ENCODE data around the gene STARD13.

STARD13 gene

DNA sequence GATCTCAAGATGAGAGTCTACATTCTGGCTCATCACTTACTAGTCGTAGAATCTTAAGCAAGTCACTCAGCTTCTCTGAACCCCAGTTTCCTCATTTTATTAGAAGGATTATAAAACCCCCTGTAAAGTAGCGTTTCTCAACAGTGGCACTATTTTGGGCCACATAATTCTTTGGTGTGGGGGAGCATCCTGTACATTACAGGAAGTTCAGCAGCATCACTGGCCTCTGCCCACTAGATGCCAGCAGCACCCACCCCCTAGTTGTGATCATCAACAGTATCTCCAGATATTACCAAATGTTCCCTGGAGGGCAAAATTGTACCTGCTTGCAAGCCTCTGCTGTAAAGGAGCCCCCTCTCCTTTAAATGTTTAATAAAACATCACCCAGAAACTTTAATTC, 22.6 kb downstream of the STARD13 start:
- no peak overlapping the region for H3K27ac ChIP-seq (ENCODE audit: low read length)
- no peaks in the 10 kb centered on the region for H3F3A ChIP-seq (ENCODE audit: insufficient read depth, low read length)
- no peak overlapping the region for H3K4me3 ChIP-seq (ENCODE audit: low read length)
- no peaks in the 10 kb centered on the region for H3K79me2 ChIP-seq (ENCODE audit: low read length)
- no peaks in the 10 kb centered on the region for H3K27me3 ChIP-seq (replicated peaks; ENCODE audit: insufficient read depth, low read length)
- H3K9me3 ChIP-seq (replicated peaks; ENCODE audit: insufficient read depth, low read length): no peaks in the 10 kb centered on the region
- H3K36me3 ChIP-seq (replicated peaks; ENCODE audit: insufficient read depth, low read length): no peaks in the 10 kb centered on the region
- H3K9me2 ChIP-seq (replicated peaks; ENCODE audit: insufficient read depth, low read length): no peaks in the 10 kb centered on the region
- H2AFZ ChIP-seq (ENCODE audit: low read length): no peak overlapping the region
- no peaks in the 10 kb centered on the region for H4K20me1 ChIP-seq (ENCODE audit: insufficient read depth, low read length)
- TF ChIP-seq EZH2 (optimal IDR thresholded peaks at IDR 0.05; ENCODE audit: low read depth, low read length): no peak
- TF ChIP-seq EZH2phosphoT487 (IDR thresholded peaks at IDR 0.05; ENCODE audit: low read length): no peak
- TF ChIP-seq, protein P1, sequence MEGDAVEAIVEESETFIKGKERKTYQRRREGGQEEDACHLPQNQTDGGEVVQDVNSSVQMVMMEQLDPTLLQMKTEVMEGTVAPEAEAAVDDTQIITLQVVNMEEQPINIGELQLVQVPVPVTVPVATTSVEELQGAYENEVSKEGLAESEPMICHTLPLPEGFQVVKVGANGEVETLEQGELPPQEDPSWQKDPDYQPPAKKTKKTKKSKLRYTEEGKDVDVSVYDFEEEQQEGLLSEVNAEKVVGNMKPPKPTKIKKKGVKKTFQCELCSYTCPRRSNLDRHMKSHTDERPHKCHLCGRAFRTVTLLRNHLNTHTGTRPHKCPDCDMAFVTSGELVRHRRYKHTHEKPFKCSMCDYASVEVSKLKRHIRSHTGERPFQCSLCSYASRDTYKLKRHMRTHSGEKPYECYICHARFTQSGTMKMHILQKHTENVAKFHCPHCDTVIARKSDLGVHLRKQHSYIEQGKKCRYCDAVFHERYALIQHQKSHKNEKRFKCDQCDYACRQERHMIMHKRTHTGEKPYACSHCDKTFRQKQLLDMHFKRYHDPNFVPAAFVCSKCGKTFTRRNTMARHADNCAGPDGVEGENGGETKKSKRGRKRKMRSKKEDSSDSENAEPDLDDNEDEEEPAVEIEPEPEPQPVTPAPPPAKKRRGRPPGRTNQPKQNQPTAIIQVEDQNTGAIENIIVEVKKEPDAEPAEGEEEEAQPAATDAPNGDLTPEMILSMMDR (IDR thresholded peaks at IDR 0.05; ENCODE audit: low read length): no peak
- H3K9ac ChIP-seq (ENCODE audit: low read length): no peak overlapping the region
- no peak for DNase-seq
- no peak overlapping the region for H3K4me2 ChIP-seq (ENCODE audit: low read depth, low read length)
- no peaks in the 10 kb centered on the region for H3K4me1 ChIP-seq (ENCODE audit: low read length)

DNA sequence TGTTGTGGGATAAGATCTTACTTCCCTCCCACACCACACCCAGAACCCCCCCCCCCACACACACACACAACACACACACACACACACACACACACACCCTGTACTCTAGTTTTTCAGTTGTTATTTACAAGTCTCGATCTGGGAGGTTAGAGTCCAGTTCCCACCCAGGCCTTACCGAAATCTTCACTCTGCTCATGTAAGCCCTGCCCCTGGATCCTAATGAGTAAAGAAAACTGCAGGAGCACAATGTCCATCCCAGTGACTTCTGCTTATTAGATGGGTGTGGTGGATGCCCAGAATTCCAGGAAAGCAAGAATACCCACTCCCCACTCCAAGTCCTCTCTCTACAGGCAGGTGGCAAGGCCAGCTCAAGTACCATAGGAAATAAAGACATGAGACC, 23.0 kb downstream of the STARD13 start:
- DNase-seq: no peak
- H3K4me2 ChIP-seq (ENCODE audit: low read depth, low read length): no peak overlapping the region
- H3K36me3 ChIP-seq (replicated peaks; ENCODE audit: insufficient read depth, low read length): no peaks in the 10 kb centered on the region
- H2AFZ ChIP-seq (ENCODE audit: low read length): no peak overlapping the region
- H3K4me1 ChIP-seq (ENCODE audit: low read length): no peaks in the 10 kb centered on the region
- no peaks in the 10 kb centered on the region for H3K79me2 ChIP-seq (ENCODE audit: low read length)
- H3F3A ChIP-seq (ENCODE audit: insufficient read depth, low read length): no peaks in the 10 kb centered on the region
- H4K20me1 ChIP-seq (ENCODE audit: insufficient read depth, low read length): no peaks in the 10 kb centered on the region
- no peak overlapping the region for H3K9ac ChIP-seq (ENCODE audit: low read length)
- no peak for TF ChIP-seq EZH2phosphoT487 (IDR thresholded peaks at IDR 0.05; ENCODE audit: low read length)
- H3K27ac ChIP-seq (ENCODE audit: low read length): no peak overlapping the region
- H3K9me3 ChIP-seq (replicated peaks; ENCODE audit: insufficient read depth, low read length): no peaks in the 10 kb centered on the region
- no peaks in the 10 kb centered on the region for H3K27me3 ChIP-seq (replicated peaks; ENCODE audit: insufficient read depth, low read length)
- H3K4me3 ChIP-seq (ENCODE audit: low read length): no peak overlapping the region
- no peaks in the 10 kb centered on the region for H3K9me2 ChIP-seq (replicated peaks; ENCODE audit: insufficient read depth, low read length)

DNA sequence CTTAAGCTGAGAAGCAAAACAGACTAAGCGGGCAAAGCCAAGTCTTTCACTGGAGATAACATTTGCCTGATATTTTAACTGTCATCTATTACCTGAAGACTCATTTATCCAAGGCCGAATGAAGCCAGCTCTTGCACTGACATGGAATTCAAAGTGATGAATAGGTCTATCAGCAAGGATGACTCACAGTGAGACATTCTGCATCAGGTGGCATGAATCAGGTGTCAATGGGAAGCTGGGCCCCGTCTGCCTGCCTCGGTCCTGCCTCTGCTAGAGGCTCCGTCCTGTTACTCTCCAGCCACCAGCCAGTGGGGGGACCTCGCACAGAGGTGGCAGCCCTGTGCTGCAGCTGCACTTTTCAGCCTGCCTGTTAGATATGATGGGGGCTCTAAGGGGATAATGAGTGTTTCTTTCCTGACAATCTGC, 23.5 kb downstream of the STARD13 start:
- no peak for TF ChIP-seq EZH2phosphoT487 (IDR thresholded peaks at IDR 0.05; ENCODE audit: low read length)
- TF ChIP-seq EZH2 (optimal IDR thresholded peaks at IDR 0.05; ENCODE audit: low read depth, low read length): no peak
- TF ChIP-seq, protein P1 (IDR thresholded peaks at IDR 0.05; ENCODE audit: low read length): no peak
- Histone ChIP-seq H3K79me2 (ENCODE audit: low read length) (no peaks in the 10 kb centered on the region), H3K27me3 (replicated peaks; ENCODE audit: insufficient read depth, low read length) (no peaks in the 10 kb centered on the region), H3K4me2 (ENCODE audit: low read depth, low read length) (no peak overlapping the region), H4K20me1 (ENCODE audit: insufficient read depth, low read length) (no peaks in the 10 kb centered on the region), H3K4me1 (ENCODE audit: low read length) (no peaks in the 10 kb centered on the region), H3K36me3 (replicated peaks; ENCODE audit: insufficient read depth, low read length) (no peaks in the 10 kb centered on the region), H3K9ac (ENCODE audit: low read length) (no peak overlapping the region), H3K9me2 (replicated peaks; ENCODE audit: insufficient read depth, low read length) (no peaks in the 10 kb centered on the region), H3K9me3 (replicated peaks; ENCODE audit: insufficient read depth, low read length) (no peaks in the 10 kb centered on the region), H2AFZ (ENCODE audit: low read length) (no peak overlapping the region), H3F3A (ENCODE audit: insufficient read depth, low read length) (no peaks in the 10 kb centered on the region), H3K4me3 (ENCODE audit: low read length) (no peak overlapping the region), H3K27ac (ENCODE audit: low read length) (no peak overlapping the region)
- DNase-seq: no peak

DNA sequence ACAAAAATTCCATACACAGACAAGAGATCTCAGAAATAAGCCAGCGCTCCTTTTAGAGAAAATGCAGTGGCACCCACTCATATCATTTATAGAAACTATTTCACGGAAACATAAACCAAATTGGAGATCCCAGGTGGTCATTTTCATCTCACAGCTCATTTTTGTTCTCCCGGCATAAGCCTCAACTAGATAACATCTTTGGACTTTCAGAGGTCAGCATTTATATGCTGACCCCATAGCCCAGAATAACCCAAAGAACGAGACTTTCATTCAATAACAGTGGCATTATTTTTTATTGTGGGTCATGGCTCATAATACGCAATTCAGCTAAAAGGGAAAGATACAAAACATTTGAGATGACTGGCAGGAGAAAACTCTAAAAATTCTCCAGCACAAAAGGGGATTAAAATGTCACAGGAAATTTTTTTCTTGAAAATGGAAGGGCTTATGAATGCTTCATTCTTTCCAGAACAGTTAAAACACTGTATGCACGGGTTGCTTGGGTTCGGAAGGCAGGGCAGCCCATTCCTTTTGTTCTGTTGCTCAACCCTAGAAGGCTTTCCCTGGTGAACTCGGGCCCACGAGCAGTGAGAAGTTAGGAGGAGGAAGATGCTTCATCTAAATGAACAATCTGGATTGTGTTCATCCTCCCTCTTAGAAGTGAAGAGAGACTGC, 24.0 kb downstream of the STARD13 start:
- H3K36me3 ChIP-seq (replicated peaks; ENCODE audit: insufficient read depth, low read length): no peaks in the 10 kb centered on the region
- H3K9me2 ChIP-seq (replicated peaks; ENCODE audit: insufficient read depth, low read length): no peaks in the 10 kb centered on the region
- H3K27ac ChIP-seq (ENCODE audit: low read length): no peak overlapping the region
- H4K20me1 ChIP-seq (ENCODE audit: insufficient read depth, low read length): no peaks in the 10 kb centered on the region
- H3K9ac ChIP-seq (ENCODE audit: low read length): no peak overlapping the region
- H3K9me3 ChIP-seq (replicated peaks; ENCODE audit: insufficient read depth, low read length): no peaks in the 10 kb centered on the region
- H3K27me3 ChIP-seq (replicated peaks; ENCODE audit: insufficient read depth, low read length): no peaks in the 10 kb centered on the region
- no peak for DNase-seq
- no peaks in the 10 kb centered on the region for H3F3A ChIP-seq (ENCODE audit: insufficient read depth, low read length)
- H3K4me3 ChIP-seq (ENCODE audit: low read length): no peak overlapping the region
- H3K79me2 ChIP-seq (ENCODE audit: low read length): no peaks in the 10 kb centered on the region
- H3K4me1 ChIP-seq (ENCODE audit: low read length): no peaks in the 10 kb centered on the region
- TF ChIP-seq EZH2 (optimal IDR thresholded peaks at IDR 0.05; ENCODE audit: low read depth, low read length) (no peak), EZH2phosphoT487 (IDR thresholded peaks at IDR 0.05; ENCODE audit: low read length) (no peak)
- TF ChIP-seq, protein P1 (IDR thresholded peaks at IDR 0.05; ENCODE audit: low read length): no peak
- no peak overlapping the region for H3K4me2 ChIP-seq (ENCODE audit: low read depth, low read length)
- no peak overlapping the region for H2AFZ ChIP-seq (ENCODE audit: low read length)

All from MM.1S (cell line).